ENCODE data around the gene LRRN4. TPM values are rescaled to one million over a fixed set of nuclear protein-coding genes. Genes with fewer than 3 reads are reported as not detected.
A peak's percentile ranks its signal among the peaks of the same experiment; 100 is the strongest.

LRRN4 gene
- total RNA-seq, 2 experiments from 2014 or later = 0.08 to 0.17 TPM

DNA sequence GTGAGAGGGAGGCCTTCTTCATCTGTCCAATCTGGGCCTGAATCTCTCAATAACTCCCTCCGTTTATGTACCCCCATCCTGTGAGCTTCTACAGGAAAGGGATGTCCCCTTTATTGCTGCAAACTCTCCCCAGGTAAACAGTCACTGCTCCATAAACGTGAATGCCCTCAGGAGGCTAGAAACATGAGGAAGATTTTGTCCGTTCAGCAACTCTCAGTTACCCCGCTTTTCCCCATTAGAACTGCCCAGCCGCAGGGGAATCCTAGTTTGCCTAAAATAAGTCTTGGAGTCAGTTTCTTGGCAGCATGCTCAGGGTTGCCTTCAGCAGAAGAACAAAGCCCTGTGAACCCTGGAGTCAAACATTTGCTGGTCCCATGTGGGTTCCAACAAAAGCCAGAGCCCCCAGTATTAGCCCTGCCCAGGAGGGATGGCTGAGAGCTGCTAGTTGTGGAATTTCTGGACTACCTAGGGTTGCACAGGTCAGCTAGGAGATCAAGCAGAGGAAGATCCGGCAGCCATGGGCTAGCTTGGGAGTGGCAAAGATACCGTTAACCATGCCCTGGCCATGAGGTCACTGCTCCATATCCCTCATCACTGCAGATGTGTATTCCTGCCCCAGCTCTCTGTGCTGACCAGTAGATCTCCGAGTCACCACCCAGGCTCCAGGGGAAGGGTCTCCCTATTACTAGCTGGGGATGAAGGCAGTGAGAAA is 640 bp downstream of the LRRN4 start:
- no peaks in the 10 kb centered on the region for H3K4me1 Mint-ChIP-seq (ENCODE audit: low read depth)
- no peak overlapping the region for H3K27ac Mint-ChIP-seq
- CTCF ChIA-PET = no interaction called here
- Histone ChIP-seq H3K27me3 (ENCODE audit: control insufficient read depth in 1 of 2, insufficient read depth in 2 of 2, low read length in 2 of 2) (peaks cover 26 to 31% of the 10 kb centered on the region in 2 experiments), H3K36me3 (ENCODE audit: insufficient read depth, low read length) (no peaks in the 10 kb centered on the region), H3K9me3 (ENCODE audit: control insufficient read depth in 1 of 2, insufficient read depth in 1 of 2, low read length in 2 of 2) (no peaks in the 10 kb centered on the region), H3K27ac (ENCODE audit: low read depth in 1 of 2, low read length in 2 of 2) (no peak overlapping the region), H3K4me3 (ENCODE audit: low read length) (no peak overlapping the region), H3K4me1 (ENCODE audit: insufficient read depth, low read length) (no peaks in the 10 kb centered on the region)
- no peak for TF ChIP-seq CTCF (IDR thresholded peaks at IDR 0.05)
- H3K27me3 Mint-ChIP-seq = peaks cover 34% of the 10 kb centered on the region
- POLR2A ChIA-PET = no interaction called here
- H3K9me3 Mint-ChIP-seq = no peaks in the 10 kb centered on the region
- H3K4me3 Mint-ChIP-seq = peak overlapping the region; percentile 40
- no peak for ATAC-seq (ENCODE audit: poor library complexity)
- H3K36me3 Mint-ChIP-seq (ENCODE audit: low read depth) = no peaks in the 10 kb centered on the region
- intact Hi-C loops (cut with DNase I, micrococcal nuclease) = no loop called here
- no peak for DNase-seq

GRCh38 chr20:6051505-6051904 is 2.4 kb downstream of the LRRN4 start:
- H3K4me1 Mint-ChIP-seq (ENCODE audit: low read depth) = no peaks in the 10 kb centered on the region
- POLR2A ChIA-PET = no interaction called here
- H3K9me3 Mint-ChIP-seq = no peaks in the 10 kb centered on the region
- DNase-seq (no peak), ATAC-seq (ENCODE audit: poor library complexity) (no peak)
- no peaks in the 10 kb centered on the region for H3K4me1 ChIP-seq (ENCODE audit: insufficient read depth, low read length)
- no peaks in the 10 kb centered on the region for H3K36me3 ChIP-seq (ENCODE audit: insufficient read depth, low read length)
- H3K27ac Mint-ChIP-seq = no peak overlapping the region
- no peak overlapping the region for H3K4me3 ChIP-seq (ENCODE audit: low read length)
- H3K27me3 Mint-ChIP-seq = peaks cover 30% of the 10 kb centered on the region
- intact Hi-C loops (cut with DNase I, micrococcal nuclease) = no loop called here
- no peak overlapping the region for H3K27ac ChIP-seq (ENCODE audit: low read depth in 1 of 2, low read length in 2 of 2)
- TF ChIP-seq CTCF (IDR thresholded peaks at IDR 0.05) = no peak
- H3K36me3 Mint-ChIP-seq (ENCODE audit: low read depth) = no peaks in the 10 kb centered on the region
- peaks cover 26 to 31% of the 10 kb centered on the region in 2 experiments for H3K27me3 ChIP-seq (ENCODE audit: control insufficient read depth in 1 of 2, insufficient read depth in 2 of 2, low read length in 2 of 2)
- H3K9me3 ChIP-seq (ENCODE audit: control insufficient read depth in 1 of 2, insufficient read depth in 1 of 2, low read length in 2 of 2) = no peaks in the 10 kb centered on the region
- CTCF ChIA-PET = no interaction called here
- H3K4me3 Mint-ChIP-seq = peak overlapping the region; percentile 2

DNA sequence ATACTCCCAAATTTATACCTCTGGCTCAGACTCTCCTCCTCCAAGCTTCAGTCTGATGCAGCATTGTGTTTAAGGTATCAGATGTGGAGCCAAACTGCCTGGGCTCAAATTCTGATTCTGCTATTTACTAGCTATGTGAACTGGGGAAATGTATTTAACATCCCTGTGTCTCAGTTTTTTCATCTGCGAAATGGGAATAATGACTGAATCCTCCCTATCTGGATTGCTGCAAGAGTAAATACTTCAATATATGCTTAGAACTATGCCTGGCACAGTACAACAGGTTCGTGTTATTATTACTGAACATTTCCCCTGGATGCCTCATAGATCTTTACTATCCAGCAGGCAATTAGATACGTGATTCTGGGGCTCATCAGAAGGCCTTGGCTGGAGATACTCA is 5.5 kb downstream of the LRRN4 start:
- Histone ChIP-seq H3K36me3 (ENCODE audit: insufficient read depth, low read length) (no peaks in the 10 kb centered on the region), H3K4me1 (ENCODE audit: insufficient read depth, low read length) (no peaks in the 10 kb centered on the region), H3K27me3 (ENCODE audit: control insufficient read depth in 1 of 2, insufficient read depth in 2 of 2, low read length in 2 of 2) (peaks cover 18 to 27% of the 10 kb centered on the region in 2 experiments), H3K27ac (ENCODE audit: low read depth in 1 of 2, low read length in 2 of 2) (no peak overlapping the region), H3K9me3 (ENCODE audit: control insufficient read depth in 1 of 2, insufficient read depth in 1 of 2, low read length in 2 of 2) (no peaks in the 10 kb centered on the region), H3K4me3 (ENCODE audit: low read length) (no peak overlapping the region)
- Mint-ChIP-seq H3K36me3 (ENCODE audit: low read depth) (no peaks in the 10 kb centered on the region), H3K4me1 (ENCODE audit: low read depth) (no peaks in the 10 kb centered on the region), H3K4me3 (no peak overlapping the region), H3K27me3 (peaks cover 17% of the 10 kb centered on the region), H3K27ac (no peak overlapping the region), H3K9me3 (no peaks in the 10 kb centered on the region)
- ChIA-PET POLR2A (no interaction called here), CTCF (no interaction called here)
- no peak for TF ChIP-seq CTCF (IDR thresholded peaks at IDR 0.05)
- intact Hi-C loops (cut with DNase I, micrococcal nuclease) = no loop called here
- DNase-seq (no peak), ATAC-seq (ENCODE audit: poor library complexity) (no peak)
